ENCODE results near the gene UBASH3A.

UBASH3A gene

GRCh38 chr21:42374864-42375499 lies 28.7 kb upstream of the UBASH3A start:
- no peak for DNase-seq

DNA sequence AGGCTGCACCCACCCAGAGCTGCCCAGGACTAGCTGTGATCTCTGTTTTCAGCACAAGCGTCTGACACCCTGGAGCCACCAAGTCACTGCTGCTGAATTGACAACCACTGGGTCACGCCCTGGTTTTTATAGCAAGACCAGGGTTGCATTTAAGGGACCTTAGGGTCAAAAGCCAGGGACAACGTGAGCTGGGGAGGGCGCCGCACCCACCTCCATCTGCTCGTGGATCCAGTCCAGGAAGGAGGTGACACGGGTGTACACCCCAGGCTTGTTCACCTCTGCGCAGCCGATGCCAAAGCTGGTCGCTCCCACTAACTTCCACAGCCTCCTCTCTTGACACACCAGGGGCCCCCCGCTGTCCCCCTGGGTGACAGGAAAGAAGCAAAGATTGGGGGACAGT lies 28.2 kb upstream of the UBASH3A start:
- no peak for DNase-seq

- no peak for DNase-seq
Observed at GRCh38 chr21:42375966-42376337, 27.8 kb upstream of the UBASH3A start.

GRCh38 chr21:42376338-42376982 lies 27.2 kb upstream of the UBASH3A start:
- DNase-seq: no peak

DNA sequence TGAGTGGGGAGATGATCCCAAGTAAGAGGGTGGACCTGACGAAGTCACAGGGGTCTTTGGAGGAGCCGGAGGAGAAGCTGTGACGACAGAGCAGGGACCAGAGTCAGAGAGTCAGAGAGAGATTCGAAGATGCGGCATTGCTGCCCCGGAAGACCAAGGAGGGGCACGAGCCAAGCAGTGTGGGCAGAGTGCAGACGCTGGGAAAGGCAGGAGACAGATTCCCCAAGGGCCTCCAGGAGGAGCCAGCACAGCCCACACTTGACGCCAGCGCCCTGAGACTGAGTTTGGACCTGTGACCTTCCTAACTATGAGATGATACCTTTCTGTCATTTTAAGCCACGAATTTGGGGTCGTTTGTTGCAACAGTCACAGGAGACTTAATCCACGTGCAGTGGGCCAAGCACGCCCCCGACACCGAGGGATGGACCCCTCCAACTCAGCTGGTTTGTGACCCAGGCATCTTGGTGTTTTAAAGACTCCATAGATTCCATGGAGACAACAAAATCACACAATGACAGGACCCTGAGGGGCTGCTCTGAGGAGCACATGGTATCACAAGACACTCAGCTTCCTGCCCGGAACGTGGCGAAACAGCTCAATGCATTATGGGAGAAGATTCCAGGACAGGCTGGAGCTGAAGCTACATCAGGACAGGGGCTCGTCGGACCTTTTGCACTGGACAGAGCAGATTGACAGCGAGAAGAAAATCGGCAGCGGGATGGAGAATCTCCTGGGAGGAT lies 26.3 kb upstream of the UBASH3A start:
- no peak for DNase-seq

- DNase-seq: no peak
Observed at GRCh38 chr21:42377951-42378340, 25.8 kb upstream of the UBASH3A start.

DNA sequence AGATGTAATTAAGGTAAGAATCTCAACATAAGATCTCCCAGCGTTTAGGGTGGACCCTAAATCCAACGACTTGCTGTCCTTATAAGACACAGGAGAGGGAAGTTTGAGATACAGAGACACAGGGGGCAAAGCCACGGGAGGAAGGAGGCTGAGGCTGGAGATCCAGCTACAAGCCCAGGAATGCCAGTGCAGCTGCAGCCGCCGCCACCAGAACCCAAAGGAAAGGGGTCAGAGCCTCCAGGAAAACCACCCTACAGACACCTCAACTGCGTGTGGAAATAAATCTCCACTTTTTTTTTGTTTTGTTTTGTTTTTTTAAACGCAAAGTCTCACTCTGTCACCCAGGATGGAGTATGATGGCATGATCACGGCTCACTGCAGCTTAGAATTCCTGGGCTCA lies 25.3 kb upstream of the UBASH3A start:
- DNase-seq: no peak

- DNase-seq: no peak
Observed at GRCh38 chr21:42379426-42380215, 24.1 kb upstream of the UBASH3A start.

- DNase-seq: peak; percentile 30
Observed at GRCh38 chr21:42381347-42381984, 22.2 kb upstream of the UBASH3A start.

DNA sequence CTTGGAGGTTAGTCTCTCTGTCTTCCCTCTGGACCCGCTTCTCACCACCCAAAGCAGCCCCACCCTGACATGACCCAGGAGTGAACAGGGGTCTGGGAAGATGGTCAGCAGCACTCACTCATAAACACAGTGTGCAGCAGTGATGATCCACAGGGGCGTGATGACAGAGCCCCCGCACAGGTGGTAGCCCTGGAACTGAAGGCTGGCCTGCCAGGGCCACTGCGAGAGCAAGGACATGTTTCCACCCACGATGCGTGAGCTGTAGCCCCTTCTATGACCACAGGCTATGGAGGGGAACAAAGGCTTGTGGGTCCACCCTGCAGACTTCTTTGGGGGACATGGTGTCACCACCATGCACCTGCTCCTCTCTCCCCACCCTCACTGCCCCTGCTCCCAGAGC lies 20.8 kb upstream of the UBASH3A start:
- DNase-seq: no peak

DNA sequence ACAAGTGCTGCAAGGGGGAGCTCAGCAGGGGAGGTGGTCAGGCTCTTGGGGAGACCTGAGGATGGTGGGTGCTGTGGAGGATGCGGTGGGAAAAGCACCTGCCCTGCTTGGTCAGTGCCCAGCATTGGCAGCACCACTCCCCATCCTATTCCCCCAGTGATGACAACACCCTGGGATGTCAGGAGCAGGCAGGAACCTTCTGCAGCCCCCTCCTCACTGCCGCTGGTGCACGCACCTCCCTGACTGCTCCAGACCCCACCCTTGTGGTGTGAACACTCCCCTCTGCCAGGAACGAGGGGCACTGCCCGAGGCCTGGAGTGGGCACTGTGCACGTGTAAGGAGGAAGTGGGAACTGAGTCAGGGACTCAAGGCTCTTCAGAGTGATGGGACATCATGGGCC lies 20.4 kb upstream of the UBASH3A start:
- no peak for DNase-seq

DNA sequence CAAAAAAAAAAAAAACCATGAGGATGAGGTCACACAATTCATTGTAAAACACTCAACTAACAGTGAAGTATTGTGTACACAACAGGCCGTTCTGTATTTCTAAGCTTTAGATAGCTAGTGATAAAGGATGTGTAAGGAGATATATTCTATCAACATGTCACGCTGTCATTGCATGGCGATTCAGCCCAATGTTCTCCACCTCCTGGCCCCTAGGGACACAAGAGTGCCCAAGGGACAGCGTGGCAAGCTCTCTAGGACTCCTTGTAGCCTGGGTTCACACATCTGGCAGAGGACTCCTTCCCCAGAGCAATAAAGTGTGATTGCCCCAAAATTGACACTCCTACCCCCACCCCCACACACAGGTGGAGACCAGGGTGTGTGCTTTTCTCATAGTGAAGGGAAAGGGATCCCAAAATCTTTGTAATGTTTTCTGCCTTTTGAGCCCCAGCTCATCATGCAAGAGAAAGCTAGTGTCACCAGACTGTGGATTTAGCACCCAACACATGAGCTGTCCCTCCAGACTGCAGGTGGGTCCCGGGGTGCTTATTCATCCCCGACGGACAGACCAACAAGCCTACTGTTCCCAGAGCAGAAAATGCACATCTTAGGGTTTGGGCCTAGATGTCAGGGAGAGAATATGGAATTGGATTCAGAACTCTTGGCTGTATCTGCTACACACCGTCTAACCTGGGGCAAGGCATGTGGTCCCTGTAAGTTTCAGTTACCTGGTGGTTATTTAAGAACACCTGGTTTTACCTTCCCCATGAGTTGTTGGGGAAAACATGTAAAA lies 19.4 kb upstream of the UBASH3A start:
- no peak for DNase-seq

GRCh38 chr21:42384989-42385388 lies 18.7 kb upstream of the UBASH3A start:
- no peak for DNase-seq

DNA sequence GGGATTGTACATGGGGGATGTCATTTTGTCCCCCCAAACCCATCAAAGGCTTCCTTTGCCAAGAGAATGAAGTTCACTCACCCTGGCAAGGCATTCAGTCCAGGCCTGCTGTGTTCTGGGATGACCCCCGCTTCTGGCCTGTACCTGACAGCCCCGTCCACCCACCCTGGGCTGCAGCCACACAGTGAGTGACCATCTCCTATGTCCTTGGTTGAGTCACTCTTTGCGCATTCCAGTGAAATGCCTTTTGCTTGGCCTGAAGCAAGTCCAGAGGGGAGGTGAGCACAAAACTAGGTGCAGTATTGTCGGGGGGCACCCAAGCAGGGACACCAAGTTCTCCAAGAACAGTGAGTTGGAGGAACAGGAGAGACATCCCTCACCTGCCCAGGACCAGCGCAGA lies 18.1 kb upstream of the UBASH3A start:
- no peak for DNase-seq

- no peak for DNase-seq
Observed at GRCh38 chr21:42386034-42386591, 17.6 kb upstream of the UBASH3A start.

DNA sequence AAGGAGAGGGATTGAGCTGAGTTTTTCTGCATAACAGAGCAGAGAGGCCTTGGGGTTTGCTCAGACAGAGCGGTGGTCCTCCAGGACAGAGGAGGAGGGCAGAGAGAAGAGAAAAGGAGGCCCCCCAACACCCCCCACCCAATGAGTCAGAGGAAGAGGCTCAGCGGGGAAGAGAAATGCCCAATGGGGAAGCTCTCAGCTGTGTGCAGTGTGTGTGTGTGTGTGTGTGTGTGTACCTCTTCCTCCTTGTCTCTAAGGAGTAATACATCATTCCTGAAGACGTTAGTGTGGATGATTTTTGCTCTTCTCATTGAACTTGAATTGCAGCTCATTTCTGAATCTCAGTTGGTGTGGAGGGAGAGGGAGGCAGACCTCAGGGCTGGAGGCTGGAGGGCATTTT lies 16.5 kb upstream of the UBASH3A start:
- no peak for DNase-seq

DNA sequence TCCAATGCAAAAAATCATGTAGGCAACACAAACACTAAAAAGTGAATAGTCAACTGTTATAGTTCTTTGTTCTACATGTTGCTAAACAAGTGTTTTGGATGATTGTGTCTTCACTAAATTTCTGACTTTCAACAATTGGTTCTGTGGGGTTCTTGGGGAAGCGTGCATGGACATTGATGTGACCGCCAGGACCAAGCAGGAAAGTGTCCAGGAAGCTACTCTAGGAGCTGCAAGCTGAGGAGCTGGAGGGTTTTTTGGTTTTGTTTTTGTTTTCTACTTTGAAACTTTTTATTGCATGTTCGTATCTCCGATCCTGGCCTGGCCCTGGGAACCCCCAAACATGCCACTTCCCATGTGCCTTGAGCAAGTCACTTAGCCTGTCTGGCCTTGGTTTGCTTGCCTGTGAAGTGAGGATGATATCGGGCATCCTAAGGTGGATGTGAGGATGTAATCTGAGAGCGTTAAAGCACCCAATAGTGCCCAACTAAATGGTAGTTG lies 15.8 kb upstream of the UBASH3A start:
- no peak for DNase-seq

DNA sequence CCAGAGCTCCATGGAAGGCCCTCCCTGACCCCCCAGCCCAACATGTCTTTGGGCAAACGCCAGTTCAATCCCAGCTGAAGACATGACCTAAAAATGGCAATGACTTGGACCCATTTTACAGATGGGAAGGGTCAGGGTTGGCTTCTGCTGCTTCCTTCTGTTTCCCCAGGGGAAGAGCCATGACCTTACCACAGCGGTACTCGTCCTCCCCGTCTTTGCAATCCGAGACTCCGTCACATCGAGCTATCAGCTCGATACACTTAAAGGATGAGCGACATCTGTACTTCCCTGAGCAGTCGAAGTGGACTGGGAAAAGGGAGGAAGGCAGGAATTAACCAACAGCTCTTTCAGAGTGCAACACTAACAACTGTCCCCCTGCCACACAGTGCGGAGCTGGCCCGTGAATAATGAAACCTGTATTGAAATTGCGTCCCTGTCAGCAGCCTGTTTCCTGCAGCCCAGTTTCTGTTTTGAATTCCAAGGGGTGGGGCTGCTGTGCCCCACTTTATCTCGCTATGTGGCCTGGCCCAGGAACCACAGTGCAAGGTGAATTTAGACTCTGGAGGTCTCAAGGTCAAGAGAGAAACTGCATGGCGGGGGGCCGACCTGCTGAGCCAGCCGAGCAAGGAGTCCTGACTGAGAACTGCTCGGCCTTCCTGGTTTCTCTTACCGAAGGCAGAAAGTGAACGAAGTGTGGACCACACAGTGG lies 14.8 kb upstream of the UBASH3A start:
- DNase-seq: no peak

- DNase-seq: no peak
Observed at GRCh38 chr21:42389449-42389835, 14.3 kb upstream of the UBASH3A start.

GRCh38 chr21:42390193-42390592 lies 13.5 kb upstream of the UBASH3A start:
- DNase-seq: no peak

- DNase-seq: no peak
Observed at GRCh38 chr21:42390696-42391095, 13.0 kb upstream of the UBASH3A start.

Data from stimulated activated CD4-positive, alpha-beta T cell treated with anti-CD3 and anti-CD28 coated beads, Interleukin-1b, Interleukin-23, amount 100 ng/mL, for 48 hours (primary cell).